ENCODE results near the gene REG4.
"Not testable (repeated sequence)": the region's sequence is repeated elsewhere in the genome, so short reads cannot be mapped to it uniquely, and the experiment has no call there.

Gene REG4

GRCh38 chr1:119829006-119829405, 17.7 kb upstream of the REG4 start:
- not testable (repeated sequence) for H2BK120ac ChIP-seq (ENCODE audit: low read depth, low read length); H3K4me3 ChIP-seq (ENCODE audit: insufficient read depth in 1 of 2, low read depth in 1 of 2, low read length in 2 of 2); H3K14ac ChIP-seq (ENCODE audit: low read length in 2 of 2)

GRCh38 chr1:119828266-119828665, 17.0 kb upstream of the REG4 start:
- H3K4me2 ChIP-seq (ENCODE audit: low read length, poor library complexity, severe bottlenecking), result no peak overlapping the region
- no peaks in the 10 kb centered on the region for H3K4me1 ChIP-seq (ENCODE audit: control insufficient read depth, insufficient read depth, low read depth, low read length)
- no peak overlapping the region for H3K4ac ChIP-seq (ENCODE audit: low read depth in 1 of 2, low read length in 2 of 2)
- WGBS, result 64% methylated on average over 1 of the region's 3 CpGs
- no peaks in the 10 kb centered on the region for H3K9me3 ChIP-seq (ENCODE audit: control insufficient read depth, low read length)
- H4K91ac ChIP-seq (ENCODE audit: low read length), result no peak overlapping the region
- no peak overlapping the region for H2BK5ac ChIP-seq (ENCODE audit: low read depth, low read length, poor library complexity, severe bottlenecking)
- peaks cover 0 to 6% of the 10 kb centered on the region in 2 experiments for H3K27me3 ChIP-seq (ENCODE audit: control insufficient read depth in 1 of 2, insufficient read depth in 1 of 2, low read length in 2 of 2)
- H2BK120ac ChIP-seq (ENCODE audit: low read depth, low read length), result no peak overlapping the region
- no peaks in the 10 kb centered on the region for H3K36me3 ChIP-seq (ENCODE audit: control insufficient read depth in 1 of 2, insufficient read depth in 2 of 2, low read depth in 1 of 2, low read length in 2 of 2)
- H2AFZ ChIP-seq (ENCODE audit: low read depth, low read length), result no peak overlapping the region
- H3K4me3 ChIP-seq (ENCODE audit: insufficient read depth in 1 of 2, low read depth in 1 of 2, low read length in 2 of 2), result no peak overlapping the region
- H3K23ac ChIP-seq (ENCODE audit: low read length in 2 of 2), result no peak overlapping the region
- H3K27ac ChIP-seq (ENCODE audit: low read length, poor library complexity, severe bottlenecking), result no peak overlapping the region
- H3K79me1 ChIP-seq (replicated peaks; ENCODE audit: low read length, poor library complexity, severe bottlenecking), result no peaks in the 10 kb centered on the region
- H3K14ac ChIP-seq (ENCODE audit: low read length in 2 of 2), result no peak overlapping the region
- no peak overlapping the region for H2BK15ac ChIP-seq (ENCODE audit: low read depth, poor library complexity, severe bottlenecking)
- H3K18ac ChIP-seq (ENCODE audit: low read depth in 1 of 2, low read length in 2 of 2), result no peak overlapping the region
- H3K9ac ChIP-seq (ENCODE audit: low read length), result no peak overlapping the region
- H2AK5ac ChIP-seq (ENCODE audit: low read length, severe bottlenecking), result no peak overlapping the region
- H2BK12ac ChIP-seq (ENCODE audit: low read length in 2 of 2), result no peak overlapping the region
- H4K8ac ChIP-seq (ENCODE audit: low read length), result no peak overlapping the region
- peak; percentile 30 for DNase-seq

More at GRCh38 chr1:119829006-119829405, 17.7 kb upstream of the REG4 start:
- H2BK12ac ChIP-seq (ENCODE audit: low read length in 2 of 2); H3K4me2 ChIP-seq (ENCODE audit: low read length, poor library complexity, severe bottlenecking); H3K23ac ChIP-seq (ENCODE audit: low read length in 2 of 2); H3K79me1 ChIP-seq (replicated peaks; ENCODE audit: low read length, poor library complexity, severe bottlenecking); H3K18ac ChIP-seq (ENCODE audit: low read depth in 1 of 2, low read length in 2 of 2); H2BK5ac ChIP-seq (ENCODE audit: low read depth, low read length, poor library complexity, severe bottlenecking); H2AFZ ChIP-seq (ENCODE audit: low read depth, low read length); H3K9me3 ChIP-seq (ENCODE audit: control insufficient read depth, low read length); H2AK5ac ChIP-seq (ENCODE audit: low read length, severe bottlenecking); H4K91ac ChIP-seq (ENCODE audit: low read length); H4K8ac ChIP-seq (ENCODE audit: low read length); H3K36me3 ChIP-seq (ENCODE audit: control insufficient read depth in 1 of 2, insufficient read depth in 2 of 2, low read depth in 1 of 2, low read length in 2 of 2); H3K9ac ChIP-seq (ENCODE audit: low read length); H3K27me3 ChIP-seq (ENCODE audit: control insufficient read depth in 1 of 2, insufficient read depth in 1 of 2, low read length in 2 of 2); H3K4ac ChIP-seq (ENCODE audit: low read depth in 1 of 2, low read length in 2 of 2); DNase-seq; H2BK15ac ChIP-seq (ENCODE audit: low read depth, poor library complexity, severe bottlenecking); H3K4me1 ChIP-seq (ENCODE audit: control insufficient read depth, insufficient read depth, low read depth, low read length); H3K27ac ChIP-seq (ENCODE audit: low read length, poor library complexity, severe bottlenecking): not testable (repeated sequence)

DNA sequence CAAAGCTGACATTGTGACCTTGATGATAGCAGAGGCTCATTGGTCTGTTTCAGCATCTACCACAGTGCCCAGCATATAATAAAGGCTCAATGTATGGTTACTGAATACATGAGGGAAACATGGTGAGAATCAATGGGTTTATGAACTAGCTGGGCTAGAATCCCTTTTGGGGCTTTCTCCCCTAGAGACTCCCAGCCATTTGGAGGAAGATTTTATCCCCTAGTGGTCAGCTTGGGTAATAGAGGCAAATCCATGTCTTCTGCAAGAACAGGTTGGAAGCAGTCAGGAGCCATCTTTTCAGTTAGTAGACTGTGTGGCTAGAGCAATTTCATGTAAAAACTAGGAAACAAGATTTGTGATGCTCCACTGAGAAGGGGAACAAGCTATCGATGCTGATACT, 15.8 kb upstream of the REG4 start:
- H4K91ac ChIP-seq (ENCODE audit: low read length), result no peak overlapping the region
- H2BK15ac ChIP-seq (ENCODE audit: low read depth, poor library complexity, severe bottlenecking), result no peak overlapping the region
- no peak overlapping the region for H2BK12ac ChIP-seq (ENCODE audit: low read length in 2 of 2)
- no peak overlapping the region for H2AK5ac ChIP-seq (ENCODE audit: low read length, severe bottlenecking)
- H3K23ac ChIP-seq (ENCODE audit: low read length in 2 of 2), result no peak overlapping the region
- no peak overlapping the region for H2BK120ac ChIP-seq (ENCODE audit: low read depth, low read length)
- WGBS, result 64% methylated on average over 1 of the region's 1 CpG
- no peak overlapping the region for H3K4me3 ChIP-seq (ENCODE audit: insufficient read depth in 1 of 2, low read depth in 1 of 2, low read length in 2 of 2)
- no peaks in the 10 kb centered on the region for H3K9me3 ChIP-seq (ENCODE audit: control insufficient read depth, low read length)
- no peak overlapping the region for H3K4me2 ChIP-seq (ENCODE audit: low read length, poor library complexity, severe bottlenecking)
- peaks cover 0 to 7% of the 10 kb centered on the region in 2 experiments for H3K27me3 ChIP-seq (ENCODE audit: control insufficient read depth in 1 of 2, insufficient read depth in 1 of 2, low read length in 2 of 2)
- no peak overlapping the region for H3K18ac ChIP-seq (ENCODE audit: low read depth in 1 of 2, low read length in 2 of 2)
- H3K14ac ChIP-seq (ENCODE audit: low read length in 2 of 2), result no peak overlapping the region
- no peaks in the 10 kb centered on the region for H3K4me1 ChIP-seq (ENCODE audit: control insufficient read depth, insufficient read depth, low read depth, low read length)
- no peak overlapping the region for H2AFZ ChIP-seq (ENCODE audit: low read depth, low read length)
- no peak overlapping the region for H2BK5ac ChIP-seq (ENCODE audit: low read depth, low read length, poor library complexity, severe bottlenecking)
- H3K36me3 ChIP-seq (ENCODE audit: control insufficient read depth in 1 of 2, insufficient read depth in 2 of 2, low read depth in 1 of 2, low read length in 2 of 2), result no peaks in the 10 kb centered on the region
- no peak overlapping the region for H4K8ac ChIP-seq (ENCODE audit: low read length)
- H3K9ac ChIP-seq (ENCODE audit: low read length), result no peak overlapping the region
- no peaks in the 10 kb centered on the region for H3K79me1 ChIP-seq (replicated peaks; ENCODE audit: low read length, poor library complexity, severe bottlenecking)
- H3K27ac ChIP-seq (ENCODE audit: low read length, poor library complexity, severe bottlenecking), result no peak overlapping the region
- H3K4ac ChIP-seq (ENCODE audit: low read depth in 1 of 2, low read length in 2 of 2), result no peak overlapping the region
- DNase-seq, result no peak

DNA sequence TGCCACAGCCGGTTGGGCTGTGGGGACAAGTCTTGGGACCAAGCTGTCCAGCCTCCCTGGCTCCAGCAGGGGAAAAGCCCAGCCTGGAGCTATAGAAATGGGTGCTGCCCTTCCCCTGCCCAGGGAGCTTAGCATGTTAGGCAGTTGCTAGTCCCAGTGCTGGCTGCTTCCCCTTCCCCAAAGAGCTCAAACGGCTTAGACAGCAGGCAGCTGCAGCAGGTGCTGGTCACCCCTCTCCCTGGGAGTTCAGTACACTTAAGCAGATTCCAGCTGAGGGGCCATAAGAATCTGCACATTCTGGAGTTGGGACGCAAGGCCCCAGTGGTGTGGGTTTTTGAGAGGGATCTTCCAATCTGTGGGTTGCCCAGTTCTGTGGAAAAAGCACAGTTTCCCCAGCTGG, 11.1 kb upstream of the REG4 start:
- H2BK12ac ChIP-seq (ENCODE audit: low read length in 2 of 2), result no peak overlapping the region
- no peak overlapping the region for H3K9ac ChIP-seq (ENCODE audit: low read length)
- DNase-seq, result no peak
- no peak overlapping the region for H2BK5ac ChIP-seq (ENCODE audit: low read depth, low read length, poor library complexity, severe bottlenecking)
- H3K27ac ChIP-seq (ENCODE audit: low read length, poor library complexity, severe bottlenecking), result no peak overlapping the region
- no peaks in the 10 kb centered on the region for H3K79me1 ChIP-seq (replicated peaks; ENCODE audit: low read length, poor library complexity, severe bottlenecking)
- H3K4me3 ChIP-seq (ENCODE audit: insufficient read depth in 1 of 2, low read depth in 1 of 2, low read length in 2 of 2), result no peak overlapping the region
- H4K8ac ChIP-seq (ENCODE audit: low read length), result no peak overlapping the region
- no peak overlapping the region for H3K18ac ChIP-seq (ENCODE audit: low read depth in 1 of 2, low read length in 2 of 2)
- 87% methylated on average over 3 of the region's 3 CpGs for WGBS
- no peaks in the 10 kb centered on the region for H3K9me3 ChIP-seq (ENCODE audit: control insufficient read depth, low read length)
- no peaks in the 10 kb centered on the region for H3K4me1 ChIP-seq (ENCODE audit: control insufficient read depth, insufficient read depth, low read depth, low read length)
- H3K23ac ChIP-seq (ENCODE audit: low read length in 2 of 2), result no peak overlapping the region
- no peak overlapping the region for H2BK15ac ChIP-seq (ENCODE audit: low read depth, poor library complexity, severe bottlenecking)
- no peak overlapping the region for H2AFZ ChIP-seq (ENCODE audit: low read depth, low read length)
- H2AK5ac ChIP-seq (ENCODE audit: low read length, severe bottlenecking), result no peak overlapping the region
- H3K14ac ChIP-seq (ENCODE audit: low read length in 2 of 2), result no peak overlapping the region
- peaks cover 0 to 12% of the 10 kb centered on the region in 2 experiments for H3K27me3 ChIP-seq (ENCODE audit: control insufficient read depth in 1 of 2, insufficient read depth in 1 of 2, low read length in 2 of 2)
- H3K4me2 ChIP-seq (ENCODE audit: low read length, poor library complexity, severe bottlenecking), result no peak overlapping the region
- H3K4ac ChIP-seq (ENCODE audit: low read depth in 1 of 2, low read length in 2 of 2), result no peak overlapping the region
- no peak overlapping the region for H2BK120ac ChIP-seq (ENCODE audit: low read depth, low read length)
- no peaks in the 10 kb centered on the region for H3K36me3 ChIP-seq (ENCODE audit: control insufficient read depth in 1 of 2, insufficient read depth in 2 of 2, low read depth in 1 of 2, low read length in 2 of 2)
- no peak overlapping the region for H4K91ac ChIP-seq (ENCODE audit: low read length)
